ENCODE data around the gene FAM98C.
"Not testable (repeated sequence)": the region's sequence is repeated elsewhere in the genome, so short reads cannot be mapped to it uniquely, and the experiment has no call there.

The FAM98C gene

DNA sequence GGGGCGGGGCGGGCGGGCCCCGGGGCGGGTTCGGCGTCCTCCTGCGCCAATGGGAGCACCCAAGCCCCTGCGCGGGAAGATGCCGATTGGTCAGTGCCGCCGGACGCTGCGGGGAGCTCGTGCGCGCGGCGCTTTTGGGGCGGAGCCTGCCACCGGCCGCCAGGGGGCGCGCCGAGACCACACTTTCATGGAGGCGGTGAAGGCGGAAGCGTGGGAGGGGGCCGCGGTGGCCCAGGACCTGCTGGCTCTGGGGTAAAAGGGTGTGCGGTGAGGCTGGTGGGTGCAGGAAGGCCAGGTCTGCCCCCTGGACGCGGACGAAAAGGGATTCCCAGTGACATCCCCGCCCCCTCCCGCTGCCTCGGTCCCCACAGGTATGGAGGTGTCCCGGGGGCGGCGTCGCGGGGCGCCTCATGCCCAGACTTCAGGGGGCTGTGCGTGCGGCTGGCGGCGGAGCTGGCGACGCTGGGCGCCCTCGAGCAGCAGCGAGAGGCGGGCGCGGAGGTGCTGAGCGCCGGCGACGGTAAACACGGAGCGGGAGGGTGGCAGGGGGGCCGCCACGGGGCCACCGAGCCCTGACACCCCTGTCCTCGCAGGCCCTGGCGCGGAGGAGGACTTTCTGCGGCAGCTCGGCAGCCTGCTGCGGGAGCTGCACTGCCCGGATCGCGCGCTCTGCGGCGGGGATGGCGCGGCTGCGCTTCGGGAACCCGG is at the start of gene FAM98C:
TSS of gene FAM98C (plus strand) at position 127 of the 708 bp plus-strand sequence. CDS start at position 188, 61 bp downstream.
- DNase-seq (ENCODE audit: low read depth) = peak; percentile 92

GRCh38 chr19:38355728-38356725 is 46.9 kb upstream of the FAM98C start:
- no peak for DNase-seq (ENCODE audit: low read depth)

GRCh38 chr19:38358071-38358470 is 44.8 kb upstream of the FAM98C start:
- DNase-seq (ENCODE audit: low read depth) = no peak

GRCh38 chr19:38359242-38360021 is 43.5 kb upstream of the FAM98C start:
- DNase-seq (ENCODE audit: low read depth) = no peak

- no peak for DNase-seq (ENCODE audit: low read depth)
Measured at GRCh38 chr19:38360351-38360750, 42.5 kb upstream of the FAM98C start.

GRCh38 chr19:38360839-38361631 is 41.9 kb upstream of the FAM98C start:
- no peak for DNase-seq (ENCODE audit: low read depth)

- DNase-seq (ENCODE audit: low read depth) = peak; percentile 42
Measured at GRCh38 chr19:38361633-38362075, 41.2 kb upstream of the FAM98C start.

DNA sequence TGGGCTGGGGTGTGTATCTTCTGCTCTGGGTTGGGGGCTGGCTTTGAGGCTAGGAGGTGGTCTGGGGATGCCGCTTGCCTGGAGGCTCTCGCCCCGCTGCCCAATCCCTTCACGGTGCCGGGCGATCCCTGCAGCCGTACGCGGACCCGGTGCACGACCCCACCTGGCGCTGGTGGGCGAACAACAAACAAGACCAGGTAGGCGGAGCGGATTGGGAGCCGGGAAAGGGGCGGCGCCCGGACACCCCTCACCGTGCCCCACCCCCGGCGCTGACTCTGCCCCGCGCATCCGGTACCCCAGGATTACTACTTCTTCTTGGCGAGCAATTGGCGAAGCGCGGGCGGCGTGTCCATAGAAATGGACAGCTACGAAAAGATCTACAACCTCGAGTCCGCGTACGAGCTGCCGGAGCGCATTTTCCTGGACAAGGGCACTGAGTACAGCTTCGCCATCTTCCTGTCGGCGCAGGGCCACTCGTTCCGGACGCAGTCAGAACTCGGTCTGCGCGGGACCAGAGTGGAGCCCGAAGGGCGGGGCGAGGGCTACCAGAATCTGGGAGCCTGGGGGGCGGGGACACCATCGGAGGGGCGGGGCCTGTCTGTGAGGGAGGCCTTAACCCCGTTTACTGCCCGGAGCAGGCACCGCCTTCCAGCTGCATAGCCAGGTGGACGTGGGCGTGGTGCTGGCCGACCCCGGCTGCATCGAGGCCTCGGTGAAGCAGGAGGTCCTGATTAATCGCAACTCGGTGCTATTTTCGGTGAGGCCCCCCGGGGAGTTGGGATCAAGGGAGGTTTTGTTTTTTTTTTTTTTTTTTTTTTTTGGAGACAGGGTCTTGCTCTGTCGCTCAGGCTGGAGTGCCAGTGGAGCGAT is 40.6 kb upstream of the FAM98C start:
- peak; percentile 31 for DNase-seq (ENCODE audit: low read depth)

DNA sequence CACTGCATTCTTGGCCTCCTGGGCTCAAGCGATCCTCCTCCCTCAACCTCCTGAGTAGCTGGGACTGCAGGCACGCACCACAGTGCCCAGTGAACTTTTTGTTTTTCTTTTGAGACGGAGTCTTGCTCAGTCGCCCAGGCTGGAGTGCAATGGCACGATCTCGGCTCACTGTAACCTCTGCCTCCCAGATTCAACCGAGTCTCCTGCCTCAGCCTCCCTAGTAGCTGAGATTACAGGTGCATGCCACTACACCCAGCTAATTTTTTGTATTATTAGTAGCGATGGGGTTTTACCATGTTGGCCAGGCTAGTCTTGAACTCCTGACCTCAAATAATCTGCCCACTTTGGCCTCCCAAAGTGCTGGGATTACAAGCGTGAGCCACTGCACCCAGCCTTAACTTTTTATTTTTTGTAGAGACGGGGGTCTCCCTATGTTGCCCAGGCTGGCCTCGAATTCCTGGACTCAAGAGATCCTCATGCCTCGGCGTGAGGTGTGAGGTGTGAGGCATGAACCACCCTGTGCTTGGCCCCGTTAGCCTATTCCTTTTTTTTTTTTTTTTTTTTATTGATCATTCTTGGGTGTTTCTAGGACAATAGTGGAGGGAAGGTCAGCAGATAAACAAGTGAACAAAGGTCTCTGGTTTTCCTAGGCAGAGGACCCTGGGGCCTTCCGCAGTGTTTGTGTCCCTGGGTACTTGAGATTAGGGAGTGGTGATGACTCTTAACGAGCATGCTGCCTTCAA is 39.8 kb upstream of the FAM98C start:
- not testable (repeated sequence) for DNase-seq (ENCODE audit: low read depth)

DNA sequence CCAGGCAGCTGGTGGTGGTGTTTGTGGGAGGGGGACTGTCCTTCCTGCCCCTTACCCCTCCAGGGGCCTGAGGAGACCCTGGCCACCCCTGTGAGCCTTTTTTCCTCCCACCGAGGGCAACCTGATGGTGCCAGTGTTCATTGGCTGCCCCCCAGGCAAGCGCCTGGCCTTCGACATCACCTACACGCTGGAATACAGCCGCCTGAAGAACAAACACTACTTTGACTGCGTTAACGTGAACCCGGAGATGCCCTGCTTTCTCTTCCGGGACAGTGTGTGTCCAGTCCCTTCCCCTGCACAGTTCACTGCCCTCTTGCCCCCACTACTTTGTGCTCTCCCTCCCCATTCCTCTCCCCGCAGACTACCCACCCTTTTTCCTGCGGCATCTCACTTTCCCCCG is 35.9 kb upstream of the FAM98C start:
- no peak for DNase-seq (ENCODE audit: low read depth)

- no peak for DNase-seq (ENCODE audit: low read depth)
Measured at GRCh38 chr19:38369584-38369983, 33.3 kb upstream of the FAM98C start.

- DNase-seq (ENCODE audit: low read depth) = no peak
Measured at GRCh38 chr19:38370299-38370698, 32.6 kb upstream of the FAM98C start.

DNA sequence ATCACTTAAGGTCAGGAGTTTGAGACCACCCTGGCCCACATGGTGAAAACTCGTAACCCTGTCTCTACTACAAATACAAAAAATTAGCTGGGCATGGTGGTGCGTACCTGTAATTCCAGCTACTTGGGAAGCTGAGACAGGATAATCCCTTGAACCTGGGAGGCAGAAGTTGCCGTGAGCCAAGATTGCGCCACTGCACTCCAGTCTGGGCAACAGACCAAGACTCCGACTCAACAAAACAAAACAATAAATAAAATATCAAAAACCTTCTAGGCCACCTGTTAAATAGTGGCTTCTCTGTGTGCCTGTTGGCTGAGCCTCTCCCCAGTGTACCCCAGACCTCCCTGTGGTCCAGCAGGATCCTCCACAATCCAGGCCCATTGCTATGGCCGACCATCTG is 31.8 kb upstream of the FAM98C start:
- no peak for DNase-seq (ENCODE audit: low read depth)

DNA sequence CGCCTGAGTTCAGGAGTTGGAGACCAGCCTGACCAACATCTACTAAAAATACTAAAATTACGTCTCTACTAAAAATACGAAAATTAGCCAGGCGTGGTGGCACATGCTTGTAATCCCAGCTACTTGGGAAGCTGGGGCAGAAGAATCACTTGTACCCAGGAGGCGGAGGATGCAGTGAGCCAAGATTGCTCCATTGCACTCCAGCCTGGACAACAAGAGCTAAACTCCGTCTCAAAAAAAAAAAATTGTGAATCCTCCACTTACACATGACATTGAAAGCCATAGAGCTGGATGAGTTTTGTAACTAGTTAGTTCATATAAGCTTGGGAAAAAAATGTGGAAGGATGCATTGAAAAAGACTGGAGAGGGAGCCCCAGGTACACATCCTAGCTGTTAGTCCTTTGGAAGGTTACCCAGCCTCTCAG is 29.0 kb upstream of the FAM98C start:
- no peak for DNase-seq (ENCODE audit: low read depth)

- peak; percentile 97 for DNase-seq (ENCODE audit: low read depth)
Measured at GRCh38 chr19:38374332-38375097, 28.4 kb upstream of the FAM98C start, which contains the start of gene PSMD8. TSS of gene PSMD8 (plus strand) at chr19:38374571. CDS start at chr19:38374602, 31 bp downstream.

DNA sequence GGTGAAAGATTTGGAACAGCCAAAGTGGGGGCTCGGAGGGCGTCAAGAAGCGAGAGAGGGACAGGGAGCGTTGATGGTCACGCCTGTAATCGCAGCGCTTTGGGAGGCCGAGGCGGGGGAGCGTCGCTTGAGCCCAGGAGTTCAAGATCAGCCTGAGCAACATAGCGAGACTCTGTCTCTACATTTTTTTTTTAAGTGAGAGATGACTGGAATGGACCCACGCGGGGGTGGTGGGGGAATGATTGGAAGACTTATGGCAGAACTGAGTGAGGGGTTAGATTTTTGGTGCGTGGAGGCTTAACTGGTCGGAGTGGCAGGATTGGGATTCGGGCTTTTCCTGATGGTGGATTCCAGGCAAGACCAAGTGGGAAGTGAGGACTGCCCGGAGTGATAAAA is 27.8 kb upstream of the FAM98C start:
- no peak for DNase-seq (ENCODE audit: low read depth)

- no peak for DNase-seq (ENCODE audit: low read depth)
Measured at GRCh38 chr19:38375748-38376147, 27.1 kb upstream of the FAM98C start.

GRCh38 chr19:38376576-38376975 is 26.3 kb upstream of the FAM98C start:
- no peak for DNase-seq (ENCODE audit: low read depth)

DNA sequence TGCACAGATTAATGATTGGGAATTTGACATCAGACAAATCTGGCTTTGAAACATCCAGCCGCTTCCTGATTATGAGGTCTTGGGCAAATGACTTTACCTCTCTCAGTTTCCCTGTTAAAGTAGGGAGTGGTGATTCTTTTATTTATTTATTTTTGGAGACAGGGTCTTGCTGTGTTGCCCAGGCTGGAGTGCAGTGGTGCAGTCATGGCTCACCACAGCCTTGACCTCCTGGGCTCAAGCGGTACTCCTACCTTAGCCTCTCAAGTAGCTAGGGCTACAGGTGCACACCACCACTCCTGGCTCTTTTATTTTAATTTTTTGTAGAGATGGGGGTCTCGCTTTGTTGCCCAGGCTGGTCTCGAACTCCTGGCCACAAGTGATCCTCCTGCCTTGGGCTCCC is 25.8 kb upstream of the FAM98C start:
- no peak for DNase-seq (ENCODE audit: low read depth)

Data from stromal cell of bone marrow (primary cell).